Glomerular endothelial cell (primary cell): ENCODE data around the gene CCR4. TPM values are rescaled to one million over a fixed set of nuclear protein-coding genes. Genes with fewer than 3 reads are reported as not detected.
"Not testable (repeated sequence)": the region's sequence is repeated elsewhere in the genome, so short reads cannot be mapped to it uniquely, and the experiment has no call there.

Experiments used
- DNase-seq: peaks from one replicate; pipeline ENCODE4 v3.0.0-alpha.2; 2011; ENCODE audit warnings: low read depth, low spot score; ENCODE audit errors: extremely low read depth
- total RNA-seq: library from RNA; depleted of rRNA; stranded (reverse); fragments of >200 nt; gene quantifications from 2 replicates; pipeline ENCODE4 v1.2.3, GENCODE V29; 2015

CCR4 gene
- total RNA-seq, 1 donor from 2014 or later = 0.64 TPM

- DNase-seq = no peak
These were observed 928 bp upstream of the CCR4 start for GRCh38 chr3:32950516-32950915.

GRCh38 chr3:32952369-32953077, 1.1 kb downstream of the CCR4 start:
- DNase-seq = no peak

- no peak for DNase-seq
These were observed 3.1 kb downstream of the CCR4 start for GRCh38 chr3:32954506-32954905.

- no peak for DNase-seq
These were observed 5.5 kb downstream of the CCR4 start for GRCh38 chr3:32956750-32957570.

- DNase-seq = no peak
These were observed 7.1 kb downstream of the CCR4 start for GRCh38 chr3:32958509-32958908.

- DNase-seq = no peak
These were observed 7.9 kb downstream of the CCR4 start for GRCh38 chr3:32959371-32959770.

- no peak for DNase-seq
These were observed 9.1 kb downstream of the CCR4 start for GRCh38 chr3:32960404-32961170.

GRCh38 chr3:32961189-32961715, 9.8 kb downstream of the CCR4 start:
- DNase-seq = no peak

- no peak for DNase-seq
These were observed 12.4 kb downstream of the CCR4 start for GRCh38 chr3:32963871-32964270.

- DNase-seq = not testable (repeated sequence)
These were observed 13.3 kb downstream of the CCR4 start for GRCh38 chr3:32964781-32965180.

GRCh38 chr3:32965617-32966213, 14.3 kb downstream of the CCR4 start:
- not testable (repeated sequence) for DNase-seq

- DNase-seq = not testable (repeated sequence)
These were observed 15.2 kb downstream of the CCR4 start for GRCh38 chr3:32966627-32967026.

GRCh38 chr3:32968166-32968919, 16.9 kb downstream of the CCR4 start:
- no peak for DNase-seq

GRCh38 chr3:32968920-32969389, 17.5 kb downstream of the CCR4 start:
- no peak for DNase-seq

- no peak for DNase-seq
These were observed 18.2 kb downstream of the CCR4 start for GRCh38 chr3:32969656-32970055.

GRCh38 chr3:32971291-32971690, 19.8 kb downstream of the CCR4 start:
- DNase-seq = not testable (repeated sequence)

- DNase-seq = no peak
These were observed 21.2 kb downstream of the CCR4 start for GRCh38 chr3:32972482-32973146.

- DNase-seq = no peak
These were observed 22.5 kb downstream of the CCR4 start for GRCh38 chr3:32973982-32974381.

GRCh38 chr3:32975891-32976595, 24.6 kb downstream of the CCR4 start:
- DNase-seq = no peak
